PC-9 (cell line): ENCODE data around the gene GRK4.

Source experiments
- EZH2 ChIP-seq: fragments of 200-600 bp; sonication (generic); IDR thresholded peaks from 2 replicates; pipeline ENCODE4 v1.8.0; 2017; ENCODE audit warnings: antibody characterized with exemption, low read depth
- TF ChIP-seq, protein P1 (sequence below): fragments of 200-600 bp; sonication (generic); conservative IDR thresholded peaks from 2 replicates; pipeline ENCODE4 v1.6.1; 2017; ENCODE audit warnings: mixed run types, antibody characterized with exemption, mild to moderate bottlenecking, moderate library complexity

- TF ChIP-seq, protein P1, sequence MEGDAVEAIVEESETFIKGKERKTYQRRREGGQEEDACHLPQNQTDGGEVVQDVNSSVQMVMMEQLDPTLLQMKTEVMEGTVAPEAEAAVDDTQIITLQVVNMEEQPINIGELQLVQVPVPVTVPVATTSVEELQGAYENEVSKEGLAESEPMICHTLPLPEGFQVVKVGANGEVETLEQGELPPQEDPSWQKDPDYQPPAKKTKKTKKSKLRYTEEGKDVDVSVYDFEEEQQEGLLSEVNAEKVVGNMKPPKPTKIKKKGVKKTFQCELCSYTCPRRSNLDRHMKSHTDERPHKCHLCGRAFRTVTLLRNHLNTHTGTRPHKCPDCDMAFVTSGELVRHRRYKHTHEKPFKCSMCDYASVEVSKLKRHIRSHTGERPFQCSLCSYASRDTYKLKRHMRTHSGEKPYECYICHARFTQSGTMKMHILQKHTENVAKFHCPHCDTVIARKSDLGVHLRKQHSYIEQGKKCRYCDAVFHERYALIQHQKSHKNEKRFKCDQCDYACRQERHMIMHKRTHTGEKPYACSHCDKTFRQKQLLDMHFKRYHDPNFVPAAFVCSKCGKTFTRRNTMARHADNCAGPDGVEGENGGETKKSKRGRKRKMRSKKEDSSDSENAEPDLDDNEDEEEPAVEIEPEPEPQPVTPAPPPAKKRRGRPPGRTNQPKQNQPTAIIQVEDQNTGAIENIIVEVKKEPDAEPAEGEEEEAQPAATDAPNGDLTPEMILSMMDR: no peak
- no peak for TF ChIP-seq EZH2
Measured at GRCh38 chr4:3021627-3022026, 58.3 kb downstream of the GRK4 start.
